Measurements from ENCODE around the gene SLC26A1.

Gene SLC26A1

GRCh38 chr4:1027915-1028238 is 34.7 kb upstream of the SLC26A1 start:
- peak overlapping the region; percentile 20; the same call in 1 of the 2 replicates for H3K27ac ChIP-seq
- no peak for TF ChIP-seq CTCF (conservative IDR thresholded peaks at IDR 0.05)

GRCh38 chr4:1027219-1027914 is 34.2 kb upstream of the SLC26A1 start:
- no peak for TF ChIP-seq CTCF (conservative IDR thresholded peaks at IDR 0.05)
- peak overlapping the region; percentile 20; the same call in 1 of the 2 replicates for H3K27ac ChIP-seq

GRCh38 chr4:1026115-1026514 is 32.9 kb upstream of the SLC26A1 start:
- no peak for TF ChIP-seq CTCF (conservative IDR thresholded peaks at IDR 0.05)
- H3K27ac ChIP-seq = no peak overlapping the region; the same call in 1 of the 2 replicates

GRCh38 chr4:1024882-1025545 is 31.8 kb upstream of the SLC26A1 start:
- H3K27ac ChIP-seq = no peak overlapping the region; the same call in 1 of the 2 replicates
- TF ChIP-seq CTCF (conservative IDR thresholded peaks at IDR 0.05) = no peak

GRCh38 chr4:1023895-1024740 is 30.9 kb upstream of the SLC26A1 start:
- no peak overlapping the region; the same call in 1 of the 2 replicates for H3K27ac ChIP-seq
- TF ChIP-seq CTCF (conservative IDR thresholded peaks at IDR 0.05) = no peak

GRCh38 chr4:1023075-1023640 is 30.0 kb upstream of the SLC26A1 start:
- H3K27ac ChIP-seq = no peak overlapping the region
- TF ChIP-seq CTCF (conservative IDR thresholded peaks at IDR 0.05) = no peak

GRCh38 chr4:1022739-1023066 is 29.5 kb upstream of the SLC26A1 start:
- no peak for TF ChIP-seq CTCF (conservative IDR thresholded peaks at IDR 0.05)
- no peak overlapping the region for H3K27ac ChIP-seq

All from VCaP (cell line).